Spleen (tissue), 11 donors: ENCODE data around the gene MED13L. TPM values are rescaled to one million over a fixed set of nuclear protein-coding genes. Genes with fewer than 3 reads are reported as not detected.

ENCODE experiments used
- DNase-seq: peaks from one replicate; pipeline ENCODE4 v3.0.0-alpha.2; 2020
- H3K27ac ChIP-seq, 8 donors: fragments of 200-600 bp; sonication (generic) in 7 of 8; 1 replicate in 4 of 8; 2 replicates in 4 of 8; pipeline versions ENCODE4 v1.5.0 to v1.8.0; 2016 to 2021; ENCODE audit warnings: inconsistent platforms in 4 of 8, mild to moderate bottlenecking in 4 of 8, moderate library complexity in 1 of 8
- H3K27me3 ChIP-seq, 7 donors: fragments of 200-600 bp; sonication (generic) in 6 of 7; replicated peaks in 1 of 7; 1 replicate in 4 of 7; 2 replicates in 3 of 7; pipeline versions ENCODE4 v1.5.0 to v1.8.0; 2016 to 2021; ENCODE audit warnings: inconsistent platforms in 3 of 7, mild to moderate bottlenecking in 1 of 7
- H3K36me3 ChIP-seq, 6 donors: fragments of 200-600 bp; sonication (generic) in 5 of 6; 1 replicate in 4 of 6; 2 replicates in 2 of 6; pipeline versions ENCODE4 v1.5.0 to v1.8.0; 2016 to 2021; ENCODE audit warnings: inconsistent platforms in 2 of 6
- H3K4me1 ChIP-seq, 6 donors: fragments of 200-600 bp; sonication (generic) in 5 of 6; 1 replicate in 3 of 6; 2 replicates in 3 of 6; pipeline versions ENCODE4 v1.5.0 to v1.8.0; 2016 to 2021; ENCODE audit warnings: inconsistent platforms in 3 of 6
- H3K4me3 ChIP-seq, 8 donors: fragments of 200-600 bp; sonication (generic) in 7 of 8; 1 replicate in 4 of 8; 2 replicates in 4 of 8; pipeline versions ENCODE4 v1.5.0 to v1.8.0; 2016 to 2021; ENCODE audit warnings: inconsistent platforms in 4 of 8, mild to moderate bottlenecking in 4 of 8, moderate library complexity in 2 of 8
- H3K9me3 ChIP-seq, 8 donors: fragments of 200-600 bp; sonication (generic) in 7 of 8; 1 replicate in 4 of 8; 2 replicates in 4 of 8; pipeline versions ENCODE4 v1.5.0 to v1.8.0; 2016 to 2021; ENCODE audit warnings: inconsistent platforms in 4 of 8
- POLR2A ChIP-seq, 3 donors: fragments of 450-650 bp; IDR thresholded peaks; one replicate each; pipeline ENCODE4 v1.5.1; 2017; ENCODE audit warnings: antibody characterized with exemption in 3 of 3, mild to moderate bottlenecking in 1 of 3
- POLR2AphosphoS5 ChIP-seq, 3 donors: sonication (generic); formaldehyde crosslinking; IDR thresholded peaks; one replicate each; pipeline ENCODE4 v1.5.1; 2017; ENCODE audit warnings: antibody characterized with exemption in 3 of 3
- WGBS, 5 donors: extraction: QIAGEN DNeasy Blood & Tissue Kit in 3 of 5; methylation state at CpG; one replicate each; pipeline versions ENCODE4 v1.1.5 to v1.1.7; 2013 to 2018; 5-methylcytosine and 5-hydroxymethylcytosine counted together
- intact Hi-C: fragments of 100-400 bp; cut with DNase I; formaldehyde crosslinking; loops from one replicate; pipeline ENCODE4 v1.15.0; 2023; ENCODE audit warnings: low total_unique reads
- polyA plus RNA-seq, 3 donors: library from polyadenylated mRNA; stranded (reverse); fragments of 200-250 nt; gene quantifications; one replicate each; pipeline ENCODE4 v1.2.1, GENCODE V29; 2013
- total RNA-seq, 7 donors: library from RNA; depleted of rRNA in 3 of 7; stranded (reverse); fragments of >200 nt in 3 of 7; fragmentation: NEBNext Ultra II Directional in 4 of 7; extraction: Animal tissue kit (Norgen Biotek cat#: 25700) in 4 of 7; gene quantifications; one replicate each; pipeline versions ENCODE4 v1.1.0 to v1.2.1, GENCODE V29; 2016 to 2021
- TF ChIP-seq, protein P1 (sequence below), 11 experiments: fragments of 200-600 bp in 7 of 11; fragments of 450-650 bp in 4 of 11; sonication (generic) in 4 of 11; IDR thresholded peaks in 8 of 11; conservative IDR thresholded peaks in 3 of 11; 1 replicate in 7 of 11; 2 replicates in 4 of 11; pipeline versions ENCODE4 v1.4.0 to v1.8.0; 2016 to 2021; ENCODE audit warnings: antibody characterized with exemption in 11 of 11, inconsistent platforms in 4 of 11, mild to moderate bottlenecking in 1 of 11
- donor health status: healthy with polysubstance abuse.
- donor health status: DM: no; HTN: no; CAD: no; lungs with moderate emphysema.
- donor health status: DM: no; HTN: no; CAD: no.
- donor health status: Bipolar disorder and iron deficiency.
- donor health status: healthy.
- donor health status: DM: no; HTN: no; CAD: no.
- donor health status: DM: yes; HTN: yes; CAD: no.

Gene MED13L
- total and polyA plus RNA-seq, 10 donors = 13.4 to 255 (median 185) TPM

DNA sequence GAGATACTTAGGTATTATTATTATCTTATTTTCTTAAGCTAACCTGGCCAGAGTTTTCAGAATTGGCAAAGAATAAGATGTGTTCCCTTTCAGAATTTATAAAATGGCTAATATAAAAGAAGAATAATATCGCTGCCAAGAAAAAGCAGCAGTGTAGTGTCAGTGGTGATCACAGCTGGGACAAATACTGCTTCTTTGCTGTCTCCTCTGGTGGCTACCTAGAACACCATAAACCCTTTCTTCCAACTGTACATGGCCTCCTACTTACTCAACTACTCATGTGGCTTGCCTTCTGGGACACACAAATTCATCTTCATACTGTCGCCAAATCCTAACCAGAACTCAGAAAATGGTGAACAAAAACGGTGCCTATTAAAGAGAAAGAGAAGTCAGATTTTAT lies 72.7 kb downstream of the MED13L start:
- no peak overlapping the region for H3K4me3 ChIP-seq
- peaks cover 0 to 15% (median 0%) of the 10 kb centered on the region in 6 donors for H3K36me3 ChIP-seq
- intact Hi-C loops = no loop called here
- no peak for DNase-seq
- no peak overlapping the region for H3K27ac ChIP-seq
- H3K9me3 ChIP-seq = no peaks in the 10 kb centered on the region
- H3K4me1 ChIP-seq = peaks cover 0 to 97% (median 19%) of the 10 kb centered on the region in 6 donors
- 95 to 98% (median 96%) methylated on average over 3 of the region's 3 CpGs for WGBS, 5 donors
- no peaks in the 10 kb centered on the region for H3K27me3 ChIP-seq
- TF ChIP-seq, protein P1, sequence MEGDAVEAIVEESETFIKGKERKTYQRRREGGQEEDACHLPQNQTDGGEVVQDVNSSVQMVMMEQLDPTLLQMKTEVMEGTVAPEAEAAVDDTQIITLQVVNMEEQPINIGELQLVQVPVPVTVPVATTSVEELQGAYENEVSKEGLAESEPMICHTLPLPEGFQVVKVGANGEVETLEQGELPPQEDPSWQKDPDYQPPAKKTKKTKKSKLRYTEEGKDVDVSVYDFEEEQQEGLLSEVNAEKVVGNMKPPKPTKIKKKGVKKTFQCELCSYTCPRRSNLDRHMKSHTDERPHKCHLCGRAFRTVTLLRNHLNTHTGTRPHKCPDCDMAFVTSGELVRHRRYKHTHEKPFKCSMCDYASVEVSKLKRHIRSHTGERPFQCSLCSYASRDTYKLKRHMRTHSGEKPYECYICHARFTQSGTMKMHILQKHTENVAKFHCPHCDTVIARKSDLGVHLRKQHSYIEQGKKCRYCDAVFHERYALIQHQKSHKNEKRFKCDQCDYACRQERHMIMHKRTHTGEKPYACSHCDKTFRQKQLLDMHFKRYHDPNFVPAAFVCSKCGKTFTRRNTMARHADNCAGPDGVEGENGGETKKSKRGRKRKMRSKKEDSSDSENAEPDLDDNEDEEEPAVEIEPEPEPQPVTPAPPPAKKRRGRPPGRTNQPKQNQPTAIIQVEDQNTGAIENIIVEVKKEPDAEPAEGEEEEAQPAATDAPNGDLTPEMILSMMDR (IDR thresholded peaks at IDR 0.05 in 8 of 11, conservative IDR thresholded peaks at IDR 0.05 in 3 of 11) = no peak
- TF ChIP-seq POLR2A (IDR thresholded peaks at IDR 0.05) (no peak), POLR2AphosphoS5 (IDR thresholded peaks at IDR 0.05) (no peak)

DNA sequence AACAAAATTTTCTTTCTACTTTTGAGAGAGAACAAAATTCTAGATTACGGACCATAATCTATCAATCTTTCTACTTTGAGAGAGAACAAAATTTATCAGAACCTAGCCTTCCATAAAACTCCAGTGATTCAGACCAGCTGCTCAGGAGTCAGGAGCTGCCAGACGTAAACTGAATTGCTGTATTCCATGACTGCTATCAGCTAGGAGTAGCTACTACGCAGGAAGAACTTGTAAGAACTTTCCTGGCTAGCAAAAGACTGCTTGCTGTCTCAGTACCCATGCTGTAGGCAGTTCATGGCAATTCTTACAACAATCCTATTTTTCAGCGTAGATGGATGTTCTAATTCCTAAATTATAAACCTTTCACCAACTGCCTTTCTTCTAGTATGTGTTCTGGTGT lies 73.3 kb downstream of the MED13L start:
- intact Hi-C loops = no loop called here
- DNase-seq = no peak
- H3K4me3 ChIP-seq = no peak overlapping the region
- H3K27me3 ChIP-seq = no peaks in the 10 kb centered on the region
- H3K9me3 ChIP-seq = no peaks in the 10 kb centered on the region
- H3K27ac ChIP-seq = no peak overlapping the region
- TF ChIP-seq POLR2A (IDR thresholded peaks at IDR 0.05) (no peak), POLR2AphosphoS5 (IDR thresholded peaks at IDR 0.05) (no peak)
- TF ChIP-seq, protein P1 (IDR thresholded peaks at IDR 0.05 in 8 of 11, conservative IDR thresholded peaks at IDR 0.05 in 3 of 11) = no peak
- WGBS, 5 donors = 89 to 98% (median 94%) methylated on average over 4 of the region's 4 CpGs
- H3K4me1 ChIP-seq = peaks cover 2 to 97% (median 21%) of the 10 kb centered on the region in 6 donors
- peaks cover 0 to 15% (median 0%) of the 10 kb centered on the region in 6 donors for H3K36me3 ChIP-seq

DNA sequence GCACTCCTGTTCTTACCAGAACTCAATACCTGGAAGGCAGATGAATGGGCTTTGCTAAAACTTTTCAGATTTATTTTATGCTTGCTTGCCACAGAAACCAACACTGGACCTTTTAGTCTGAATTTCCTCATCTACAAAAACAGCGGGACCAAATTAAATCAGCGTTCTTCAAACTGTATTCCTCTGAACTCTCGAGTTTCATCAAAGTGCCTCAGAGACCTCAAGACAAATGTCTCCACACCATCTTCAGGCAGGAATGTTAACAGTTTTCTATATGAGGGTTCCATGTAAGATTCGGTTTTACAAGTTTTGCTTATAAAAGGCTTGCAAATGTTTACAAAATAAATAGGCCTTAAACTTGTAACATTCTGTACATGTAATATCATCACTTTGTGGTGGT lies 74.6 kb downstream of the MED13L start:
- H3K27ac ChIP-seq = no peak overlapping the region
- H3K4me1 ChIP-seq = peaks cover 12 to 97% (median 31%) of the 10 kb centered on the region in 6 donors
- H3K36me3 ChIP-seq = peaks cover 0 to 15% (median 0%) of the 10 kb centered on the region in 6 donors
- no peak for DNase-seq
- H3K9me3 ChIP-seq = no peaks in the 10 kb centered on the region
- WGBS, 5 donors = 81 to 88% (median 85%) methylated on average over 4 of the region's 4 CpGs
- H3K27me3 ChIP-seq = no peaks in the 10 kb centered on the region
- intact Hi-C loops = no loop called here
- TF ChIP-seq, protein P1 (IDR thresholded peaks at IDR 0.05 in 8 of 11, conservative IDR thresholded peaks at IDR 0.05 in 3 of 11) = no peak
- TF ChIP-seq POLR2A (IDR thresholded peaks at IDR 0.05) = no peak
- TF ChIP-seq POLR2AphosphoS5 (IDR thresholded peaks at IDR 0.05) = no peak
- H3K4me3 ChIP-seq = no peak overlapping the region

DNA sequence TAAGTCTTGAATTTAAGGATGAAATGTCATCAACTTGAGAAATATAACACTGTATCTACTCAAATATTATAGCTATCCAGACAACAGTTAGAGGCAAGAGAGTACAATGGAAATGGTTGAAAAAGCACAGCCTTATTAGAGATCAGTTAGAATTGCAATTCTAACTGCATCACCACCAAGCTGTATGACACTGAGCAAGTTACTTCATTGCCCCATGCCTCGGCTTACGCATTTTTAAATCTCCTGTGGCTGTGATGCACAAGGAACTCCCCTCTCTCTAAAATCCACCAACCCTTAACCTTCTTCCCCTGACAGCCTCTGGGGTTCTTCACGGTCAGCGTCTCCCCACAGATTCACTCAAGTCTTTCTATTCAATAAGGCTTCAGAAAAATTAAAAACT lies 75.1 kb downstream of the MED13L start:
- Histone ChIP-seq H3K4me1 (peaks cover 12 to 97% (median 36%) of the 10 kb centered on the region in 6 donors), H3K27me3 (no peaks in the 10 kb centered on the region), H3K4me3 (no peak overlapping the region), H3K36me3 (peaks cover 0 to 15% (median 0%) of the 10 kb centered on the region in 6 donors), H3K27ac (no peak overlapping the region), H3K9me3 (no peaks in the 10 kb centered on the region)
- 80 to 92% (median 88%) methylated on average over 4 of the region's 4 CpGs for WGBS, 5 donors
- no peak for DNase-seq
- intact Hi-C loops = no loop called here
- TF ChIP-seq, protein P1 (IDR thresholded peaks at IDR 0.05 in 8 of 11, conservative IDR thresholded peaks at IDR 0.05 in 3 of 11) = no peak
